Endothelial cell of umbilical vein (primary cell): Measurements from ENCODE around the gene UPF1.

Experiments used
- CTCF ChIP-seq, 2 donors: IDR thresholded peaks; 1 replicate in 1 of 2; 2 replicates in 1 of 2; pipeline ENCODE4 v1.5.1; 2011; ENCODE audit warnings: low read length in 2 of 2, mild to moderate bottlenecking in 2 of 2, moderate library complexity in 2 of 2, control low read depth in 1 of 2, inconsistent platforms in 1 of 2, low read depth in 1 of 2; ENCODE audit not compliant: insufficient read depth in 1 of 2; ENCODE audit errors: extremely low read depth in 1 of 2
- EZH2 ChIP-seq: IDR thresholded peaks from 2 replicates; pipeline ENCODE4 v1.6.1; 2012; ENCODE audit warnings: borderline replicate concordance, low read depth, mild to moderate bottlenecking, moderate library complexity, low read length, inconsistent platforms; ENCODE audit not compliant: severe bottlenecking
- FOS ChIP-seq: IDR thresholded peaks from 2 replicates; pipeline ENCODE4 v1.6.1; 2011; ENCODE audit warnings: mild to moderate bottlenecking, low read length, moderate library complexity, borderline replicate concordance; ENCODE audit not compliant: insufficient read depth
- GATA2 ChIP-seq: IDR thresholded peaks from 2 replicates; pipeline ENCODE4 v1.7.0; 2011; ENCODE audit warnings: low read depth, mild to moderate bottlenecking, moderate library complexity, mixed read lengths, low read length; ENCODE audit not compliant: insufficient read length, insufficient read depth
- MAX ChIP-seq: IDR thresholded peaks from 2 replicates; pipeline ENCODE4 v1.6.1; 2011; ENCODE audit not compliant: insufficient read depth, insufficient read length
- MYC ChIP-seq: IDR thresholded peaks from one replicate; pipeline ENCODE4 v1.6.1; 2011; ENCODE audit warnings: mild to moderate bottlenecking, low read depth, low read length
- POLR2A ChIP-seq: IDR thresholded peaks from 2 replicates; pipeline ENCODE4 v1.6.1; 2012; ENCODE audit warnings: low read depth, mild to moderate bottlenecking, control low read depth, low read length
- POLR2AphosphoS5 ChIP-seq: IDR thresholded peaks from 2 replicates; pipeline ENCODE4 v1.6.1; 2012; ENCODE audit warnings: low read depth, mild to moderate bottlenecking, control low read depth, low read length, moderate library complexity; ENCODE audit not compliant: insufficient read depth

GRCh38 chr19:18799389-18799970 lies 32.3 kb upstream of the UPF1 start:
- TF ChIP-seq CTCF (IDR thresholded peaks at IDR 0.05; ENCODE audit: extremely low read depth in 1 of 2, insufficient read depth in 1 of 2, low read depth in 1 of 2, low read length in 2 of 2): no peak
- TF ChIP-seq POLR2AphosphoS5: no peak
- no peak for TF ChIP-seq EZH2
- TF ChIP-seq POLR2A: no peak
- TF ChIP-seq MAX: no peak
- TF ChIP-seq GATA2: no peak
- TF ChIP-seq MYC: no peak
- no peak for TF ChIP-seq FOS
